ENCODE measurements around the gene RALGPS1.

The RALGPS1 gene

DNA sequence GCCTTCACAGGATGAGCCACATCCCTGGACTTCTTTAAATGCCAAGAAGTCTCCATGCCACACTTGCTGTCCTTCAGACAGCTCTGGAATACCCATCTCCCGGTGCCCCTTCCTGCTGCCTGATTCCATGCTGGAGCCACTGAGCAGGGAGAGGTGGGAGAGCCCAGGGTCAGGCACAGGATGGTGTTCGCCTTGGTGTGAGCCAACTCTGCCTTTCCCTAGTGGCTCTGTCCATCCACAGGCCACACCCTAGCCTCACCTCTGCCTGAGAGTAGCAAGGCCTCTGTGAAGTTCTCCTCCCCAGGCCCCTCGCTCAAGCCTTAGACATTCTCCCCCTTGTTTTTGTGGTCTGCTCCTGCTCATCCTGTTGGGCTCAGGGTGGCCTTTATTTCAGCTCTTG lies 262.0 kb downstream of the RALGPS1 start:
- TF ChIP-seq, protein P1, sequence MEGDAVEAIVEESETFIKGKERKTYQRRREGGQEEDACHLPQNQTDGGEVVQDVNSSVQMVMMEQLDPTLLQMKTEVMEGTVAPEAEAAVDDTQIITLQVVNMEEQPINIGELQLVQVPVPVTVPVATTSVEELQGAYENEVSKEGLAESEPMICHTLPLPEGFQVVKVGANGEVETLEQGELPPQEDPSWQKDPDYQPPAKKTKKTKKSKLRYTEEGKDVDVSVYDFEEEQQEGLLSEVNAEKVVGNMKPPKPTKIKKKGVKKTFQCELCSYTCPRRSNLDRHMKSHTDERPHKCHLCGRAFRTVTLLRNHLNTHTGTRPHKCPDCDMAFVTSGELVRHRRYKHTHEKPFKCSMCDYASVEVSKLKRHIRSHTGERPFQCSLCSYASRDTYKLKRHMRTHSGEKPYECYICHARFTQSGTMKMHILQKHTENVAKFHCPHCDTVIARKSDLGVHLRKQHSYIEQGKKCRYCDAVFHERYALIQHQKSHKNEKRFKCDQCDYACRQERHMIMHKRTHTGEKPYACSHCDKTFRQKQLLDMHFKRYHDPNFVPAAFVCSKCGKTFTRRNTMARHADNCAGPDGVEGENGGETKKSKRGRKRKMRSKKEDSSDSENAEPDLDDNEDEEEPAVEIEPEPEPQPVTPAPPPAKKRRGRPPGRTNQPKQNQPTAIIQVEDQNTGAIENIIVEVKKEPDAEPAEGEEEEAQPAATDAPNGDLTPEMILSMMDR (conservative IDR thresholded peaks at IDR 0.05; ENCODE audit: low read depth, low read length): no peak
- H3K4me3 ChIP-seq (ENCODE audit: low read length): no peak overlapping the region
- no peak for DNase-seq (ENCODE audit: low read depth)

DNA sequence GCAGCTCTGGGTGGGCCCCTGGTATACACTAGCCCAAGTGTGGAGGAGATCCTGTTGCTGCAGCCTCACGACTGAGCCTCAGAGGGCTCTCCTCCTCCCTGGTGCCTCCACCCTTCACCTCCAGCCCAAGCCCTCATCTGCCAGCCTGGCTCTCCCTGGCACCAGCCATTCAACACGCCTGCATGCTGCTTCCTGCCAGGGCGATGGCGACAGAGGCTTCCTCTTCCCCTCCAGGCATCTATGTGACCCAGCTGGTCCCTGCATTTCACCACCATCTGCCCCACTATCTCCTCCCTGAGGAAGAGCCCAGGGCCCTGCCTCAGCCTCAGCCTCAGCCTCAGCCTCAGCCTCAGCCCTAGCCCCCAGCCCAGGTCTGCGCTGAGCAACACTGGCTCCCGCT lies 262.6 kb downstream of the RALGPS1 start:
- no peak overlapping the region for H3K4me3 ChIP-seq (ENCODE audit: low read length)
- TF ChIP-seq, protein P1 (conservative IDR thresholded peaks at IDR 0.05; ENCODE audit: low read depth, low read length): no peak
- DNase-seq (ENCODE audit: low read depth): no peak

DNA sequence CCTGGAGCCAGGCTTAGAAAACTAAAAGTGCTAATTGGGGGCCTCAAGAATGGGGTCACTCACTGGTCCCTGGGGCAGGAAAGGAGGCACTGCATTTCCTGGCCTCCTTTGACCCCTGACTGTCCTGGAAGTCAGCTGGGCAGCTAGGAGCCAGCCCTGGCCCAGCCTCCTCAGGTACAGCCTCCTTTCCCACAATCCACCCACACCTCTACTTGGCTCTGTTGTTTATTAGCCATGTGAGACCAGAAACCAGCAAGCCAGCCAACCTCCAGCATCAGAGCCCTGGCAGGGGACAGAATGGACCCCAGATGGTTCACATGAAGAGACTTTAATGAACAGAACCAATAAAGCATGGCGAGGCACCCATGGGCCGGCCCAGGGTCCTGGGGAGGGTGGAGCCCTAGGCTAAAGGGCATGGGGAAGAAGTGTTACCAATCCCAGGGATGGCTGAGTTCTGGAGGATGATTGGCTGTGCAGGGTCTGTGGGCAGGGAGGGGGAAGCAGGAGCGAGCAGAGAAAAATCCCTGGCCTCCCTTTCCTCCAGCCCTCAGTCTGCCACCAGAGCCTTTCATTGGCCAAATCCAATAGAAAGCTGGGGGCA lies 263.2 kb downstream of the RALGPS1 start:
- TF ChIP-seq, protein P1 (conservative IDR thresholded peaks at IDR 0.05; ENCODE audit: low read depth, low read length): no peak
- no peak overlapping the region for H3K4me3 ChIP-seq (ENCODE audit: low read length)
- no peak for DNase-seq (ENCODE audit: low read depth)

DNA sequence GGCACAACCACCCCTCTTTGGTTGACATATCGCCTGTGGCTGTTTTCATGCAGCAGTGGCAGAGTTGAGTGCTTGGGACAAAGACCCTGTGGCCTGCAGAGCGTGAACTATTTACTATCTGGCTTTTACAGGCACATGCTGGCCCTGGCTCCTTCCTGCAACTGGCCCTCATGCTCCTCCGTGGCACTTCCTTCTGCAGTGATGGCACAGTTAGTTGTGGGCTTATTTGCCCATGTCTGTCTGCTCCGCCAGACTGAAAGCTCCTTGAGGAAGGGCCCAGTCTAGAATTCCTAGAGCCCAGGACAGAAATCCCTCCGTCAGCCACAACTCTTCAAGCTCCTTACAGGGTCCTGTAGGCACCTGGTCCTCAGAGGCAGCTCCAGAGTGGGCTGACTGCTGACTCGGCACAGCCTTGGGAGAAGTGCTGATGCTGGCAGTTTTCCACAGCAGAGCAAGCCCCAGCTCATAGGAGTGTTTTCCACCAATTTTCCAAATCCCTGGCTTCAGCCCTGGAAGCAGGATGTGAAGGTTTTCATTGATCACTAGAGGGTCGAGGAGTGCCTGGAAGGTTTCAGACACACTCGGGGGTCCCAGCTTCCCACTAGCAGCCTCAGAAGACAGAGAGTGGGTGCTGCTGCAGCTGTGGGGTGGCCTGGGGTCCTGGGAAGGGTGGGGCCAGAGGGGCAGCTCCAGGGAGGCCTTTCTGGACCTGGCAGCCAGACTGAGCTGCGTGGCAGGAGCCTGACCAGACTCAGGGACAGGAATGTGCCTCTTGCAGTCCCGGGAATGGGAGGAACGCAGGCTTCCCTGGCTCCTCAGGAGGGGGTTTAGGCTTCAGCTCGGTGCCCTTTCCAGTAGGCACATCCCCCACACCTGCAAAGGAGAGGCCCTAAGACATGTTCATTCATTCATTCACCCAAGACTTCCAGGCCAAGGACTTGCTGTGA lies 264.4 kb downstream of the RALGPS1 start:
- no peak for DNase-seq (ENCODE audit: low read depth)
- no peak overlapping the region for H3K4me3 ChIP-seq (ENCODE audit: low read length)
- TF ChIP-seq, protein P1 (conservative IDR thresholded peaks at IDR 0.05; ENCODE audit: low read depth, low read length): no peak

DNA sequence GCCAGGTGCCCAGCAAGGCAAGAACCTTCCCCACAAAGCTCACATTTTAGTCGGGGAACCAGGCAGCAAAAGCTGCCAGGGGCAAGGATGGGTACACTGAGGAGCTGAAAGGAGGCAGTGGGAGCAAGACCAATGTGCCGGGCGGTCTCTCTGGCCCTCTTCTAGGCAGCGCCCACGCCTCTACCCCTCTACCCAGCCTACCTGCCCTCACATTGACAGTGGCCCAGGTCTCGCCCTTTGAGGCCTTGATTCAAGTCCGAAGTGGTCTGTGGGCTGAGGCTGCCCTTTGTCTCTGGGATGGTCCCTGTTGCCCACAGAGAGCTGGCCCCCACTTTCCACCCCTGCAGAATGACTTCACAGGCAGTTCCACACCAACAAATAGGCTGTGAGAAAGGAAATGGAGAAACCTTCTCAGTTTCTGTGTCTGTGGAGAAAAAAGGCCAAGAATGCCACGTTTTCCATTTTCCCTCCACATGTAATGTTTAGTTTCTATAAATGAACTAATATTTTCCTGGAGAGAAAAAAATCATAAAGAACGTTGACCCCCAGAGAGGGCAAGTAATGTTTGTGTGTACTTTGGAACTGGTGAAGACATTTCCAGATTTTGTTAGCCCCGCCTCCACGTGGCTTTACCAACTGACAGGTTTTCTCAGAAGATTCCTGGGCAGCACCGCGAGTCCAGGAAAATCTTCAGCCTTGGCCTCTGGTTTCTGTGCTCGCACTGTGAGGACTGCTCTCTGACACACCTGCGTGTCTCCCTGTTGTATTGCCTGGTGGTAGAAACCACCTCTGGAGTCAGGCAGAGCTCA lies 265.3 kb downstream of the RALGPS1 start:
- no peak overlapping the region for H3K4me3 ChIP-seq (ENCODE audit: low read length)
- DNase-seq (ENCODE audit: low read depth): no peak
- TF ChIP-seq, protein P1 (conservative IDR thresholded peaks at IDR 0.05; ENCODE audit: low read depth, low read length): no peak

DNA sequence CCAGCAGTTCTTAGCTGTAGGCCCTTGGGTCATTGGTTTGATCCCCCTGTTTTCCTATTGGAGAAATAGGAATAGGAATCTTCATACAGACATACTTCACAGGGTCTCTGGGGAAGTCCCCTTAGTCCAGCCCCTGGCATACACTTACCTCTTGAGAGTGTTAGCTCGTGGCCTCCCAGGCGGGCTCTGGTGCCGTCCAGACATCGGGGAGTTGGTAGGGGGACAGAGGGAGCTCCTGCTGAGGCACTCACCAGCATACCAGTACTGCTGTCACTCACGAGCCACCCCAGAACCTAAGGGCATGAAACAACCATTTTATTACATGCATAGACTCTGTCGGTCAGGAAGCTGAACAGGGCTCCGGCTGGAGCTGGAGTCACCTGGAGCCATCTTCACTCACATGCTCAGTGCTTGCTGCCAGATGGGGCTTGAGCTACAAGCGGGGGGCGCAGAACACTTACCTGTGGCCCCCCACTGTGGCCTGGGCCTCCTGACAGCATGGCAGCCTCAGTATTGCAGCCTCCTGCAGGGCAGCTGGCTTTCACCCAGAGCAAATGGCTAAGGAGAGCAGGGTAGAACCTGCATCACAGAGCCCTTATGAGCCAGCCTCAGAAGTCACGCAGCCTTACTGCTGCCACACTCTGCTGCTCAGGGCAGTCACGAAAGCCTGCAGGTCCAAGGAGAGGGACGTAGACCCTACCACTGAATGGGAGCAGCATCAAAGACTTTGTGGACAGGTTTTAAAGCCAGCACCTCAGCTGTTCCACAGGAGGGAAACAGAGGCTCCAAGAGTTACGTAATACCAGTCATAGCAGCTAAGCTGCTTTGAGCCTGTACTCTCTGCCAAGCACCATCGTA lies 266.1 kb downstream of the RALGPS1 start:
- H3K4me3 ChIP-seq (ENCODE audit: low read length): no peak overlapping the region

More for the DNA sequence above, 266.1 kb downstream of the RALGPS1 start:
- no peak for DNase-seq (ENCODE audit: low read depth)
- TF ChIP-seq, protein P1 (conservative IDR thresholded peaks at IDR 0.05; ENCODE audit: low read depth, low read length): no peak

Data from retinal pigment epithelial cell (primary cell).